ENCODE data around the gene OSBPL7. TPM values are rescaled to one million over a fixed set of nuclear protein-coding genes. Genes with fewer than 3 reads are reported as not detected.

OSBPL7 gene
- total and polyA plus RNA-seq, 2 donors (not counting 3 experiments of a cell fraction or from before 2014, with no cell fraction given), result 16.2 to 29.1 TPM

- H2AFZ ChIP-seq (ENCODE audit: low read depth, low read length), result no peak overlapping the region
- no peaks in the 10 kb centered on the region for H3K27me3 ChIP-seq (ENCODE audit: control insufficient read depth in 2 of 2, insufficient read depth in 2 of 2, low read length in 2 of 2)
- FAIRE-seq, result no peak
- no peak overlapping the region for H3K9ac ChIP-seq (replicated peaks; ENCODE audit: extremely low read depth, insufficient read depth, low read length)
- no peaks in the 10 kb centered on the region for H3K9me1 ChIP-seq (replicated peaks; ENCODE audit: control insufficient read depth, extremely low read depth, insufficient read depth, low read length)
- CTCF ChIA-PET, result interaction anchor here (1.1 kb wide), 1 partner anchor 23 kb away, joined by 3 read pairs; the partner anchor contains the start of genes LRRC46 and MRPL10
- no peak overlapping the region for H3K27ac ChIP-seq (ENCODE audit: insufficient read depth, low read depth, low read length)
- TF ChIP-seq FOS (IDR thresholded peaks at IDR 0.05; ENCODE audit: borderline replicate concordance, insufficient read depth, low read length) (no peak), CTCF (IDR thresholded peaks at IDR 0.05; ENCODE audit: extremely low read depth in 1 of 2, insufficient read depth in 1 of 2, low read depth in 1 of 2, low read length in 2 of 2) (no peak), POLR2AphosphoS5 (IDR thresholded peaks at IDR 0.05; ENCODE audit: insufficient read depth, low read depth, low read length) (no peak), MAX (IDR thresholded peaks at IDR 0.05; ENCODE audit: insufficient read depth, insufficient read length) (no peak), POLR2A (IDR thresholded peaks at IDR 0.05; ENCODE audit: low read depth, low read length) (no peak), EZH2 (IDR thresholded peaks at IDR 0.05; ENCODE audit: borderline replicate concordance, low read depth, low read length, severe bottlenecking) (no peak), MYC (IDR thresholded peaks at IDR 0.05; ENCODE audit: low read depth, low read length) (no peak), JUN (IDR thresholded peaks at IDR 0.05; ENCODE audit: borderline replicate concordance, insufficient read depth, insufficient read length, low read depth) (no peak), GATA2 (IDR thresholded peaks at IDR 0.05; ENCODE audit: insufficient read depth, insufficient read length, low read depth, low read length) (no peak)
- H4K20me1 ChIP-seq (replicated peaks; ENCODE audit: control insufficient read depth, extremely low read depth, insufficient read depth, low read length), result no peaks in the 10 kb centered on the region
- dilution Hi-C loops (cut with MboI; ENCODE audit: extremely low pct_ligation_motif_present, low sequenced_read_pairs) (no loop called here), intact Hi-C loops (cut with micrococcal nuclease) (no loop called here)
- H3K36me3 ChIP-seq (ENCODE audit: control insufficient read depth in 2 of 2, extremely low read depth in 1 of 2, insufficient read depth in 2 of 2, low read length in 2 of 2), result peaks cover 3 to 35% of the 10 kb centered on the region in 2 experiments
- BruUV-seq (replicated peaks), result no TSS peak
- no peaks in the 10 kb centered on the region for H3K79me2 ChIP-seq (ENCODE audit: control insufficient read depth, insufficient read depth, low read length)
- DNase-seq (ENCODE audit: low read depth, low spot score), result no peak
- no peak overlapping the region for H3K4me3 ChIP-seq (replicated peaks in 1 of 3; ENCODE audit: insufficient read depth in 1 of 3, low read depth in 1 of 3, low read length in 3 of 3)
- no peak overlapping the region for H3K4me2 ChIP-seq (ENCODE audit: insufficient read depth, low read length)
- POLR2A ChIA-PET, result no interaction called here
- peaks cover 9% of the 10 kb centered on the region for H3K4me1 ChIP-seq (ENCODE audit: control insufficient read depth, extremely low read depth, insufficient read depth, low read length)
- no peaks in the 10 kb centered on the region for H3K9me3 ChIP-seq (replicated peaks; ENCODE audit: control insufficient read depth, insufficient read depth, low read length)
These were observed 13.4 kb downstream of the OSBPL7 start for GRCh38 chr17:47808036-47808829.
